Stimulated activated effector memory CD8-positive, alpha-beta T cell treated with anti-CD3 and anti-CD28 coated beads, Interleukin-12 subunit alpha, Interleukin-12 subunit beta, amount 100 ng/mL, for 72 hours (primary cell): ENCODE measurements around the gene PYGO2.

Experiments used
- ATAC-seq: fragments of 150-1000 bp; cut with Tn5 transposase; 2 replicates; pipeline ENCODE4 v1.10.0; 2021
- DNase-seq, 2 donors: peaks; one replicate each; pipeline ENCODE4 v3.0.0; 2021 to 2022; ENCODE audit warnings: low spot score in 2 of 2
- H3K27ac Mint-ChIP-seq: one replicate; pipeline ENCODE4 v1.8.0; 2022; ENCODE audit warnings: mild to moderate bottlenecking, mixed read lengths
- H3K36me3 Mint-ChIP-seq: one replicate; pipeline ENCODE4 v1.8.0; 2022; ENCODE audit warnings: mild to moderate bottlenecking, mixed read lengths
- H3K4me1 Mint-ChIP-seq: one replicate; pipeline ENCODE4 v1.8.0; 2022; ENCODE audit warnings: mixed read lengths
- H3K4me3 Mint-ChIP-seq: one replicate; pipeline ENCODE4 v1.8.0; 2022; ENCODE audit warnings: mild to moderate bottlenecking, mixed read lengths
- H3K9me3 Mint-ChIP-seq: one replicate; pipeline ENCODE4 v1.8.0; 2022; ENCODE audit warnings: mixed read lengths

Gene PYGO2

DNA sequence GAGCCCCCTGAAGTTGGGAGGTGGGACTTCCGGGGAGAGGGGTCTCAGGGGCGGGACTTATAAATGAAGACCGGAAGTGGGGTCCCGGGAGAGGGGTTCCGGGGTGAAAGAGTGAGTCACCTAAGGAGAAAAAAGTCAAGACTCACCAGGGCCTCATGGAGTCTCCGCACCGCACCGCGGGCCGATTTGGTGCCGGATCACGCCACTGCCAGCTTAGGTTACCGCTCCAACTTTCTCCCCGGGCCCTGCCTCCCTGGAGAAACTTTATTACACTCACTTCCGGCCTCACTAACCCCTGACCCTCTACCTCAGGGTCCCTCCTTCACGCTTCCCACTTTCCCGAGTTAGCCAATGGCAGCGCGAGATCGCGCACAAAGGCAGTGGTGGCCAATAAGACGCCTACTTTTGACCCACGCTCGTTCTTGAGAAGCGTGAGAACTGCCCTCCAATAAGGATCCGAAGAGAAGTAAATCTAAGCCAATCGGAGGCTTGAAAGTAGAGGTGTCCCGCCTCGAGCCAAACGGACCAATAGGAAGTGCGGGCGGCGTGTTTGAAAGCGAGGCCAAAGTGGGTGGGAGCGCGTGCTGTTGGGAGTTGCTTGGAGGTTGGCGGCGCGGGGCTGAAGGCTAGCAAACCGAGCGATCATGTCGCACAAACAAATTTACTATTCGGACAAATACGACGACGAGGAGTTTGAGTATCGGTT is 12.7 kb upstream of the PYGO2 start, which contains the start of gene CKS1B:
Gene CKS1B (plus strand): TSS at position 580 of the 706 bp plus-strand sequence. CDS start 65 bp downstream, at position 645.
- no peak within 1 kb of the TSS for H3K27ac Mint-ChIP-seq

DNA sequence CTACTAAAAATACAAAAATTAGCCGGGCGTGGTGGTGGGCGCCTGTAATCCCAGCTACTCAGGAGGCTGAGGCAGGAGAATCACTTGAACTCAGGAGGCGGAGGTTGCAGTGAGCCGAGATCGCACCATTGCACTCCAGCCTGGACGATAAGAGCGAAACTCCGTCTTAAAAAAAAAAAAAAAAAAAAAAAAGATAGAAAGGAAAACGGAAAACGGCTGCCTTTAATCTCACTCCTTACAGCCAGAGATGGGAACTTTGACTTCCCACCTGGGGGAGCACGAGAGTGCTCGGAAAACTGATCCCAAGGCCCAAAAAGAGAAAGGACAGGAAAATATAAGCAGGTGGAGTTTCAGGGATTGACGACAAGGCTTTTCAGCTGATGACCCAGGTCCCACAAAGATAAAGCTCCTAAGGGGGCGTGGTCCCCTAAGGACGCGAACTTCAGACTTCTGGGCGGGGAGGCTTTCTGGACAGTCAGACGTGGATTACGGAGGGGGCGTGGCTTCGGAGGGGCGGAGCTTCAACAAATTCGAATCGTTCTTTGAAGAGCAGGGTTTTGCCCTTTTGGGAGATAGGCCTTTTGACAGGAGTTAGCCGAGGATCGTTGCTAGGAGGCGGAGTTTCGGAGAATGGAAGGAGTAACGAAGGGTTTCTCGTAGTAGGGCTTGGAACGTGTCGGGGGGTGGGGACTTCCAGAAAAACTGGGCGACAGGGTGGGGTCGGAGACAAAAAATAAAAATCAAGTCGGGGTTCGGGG is 11.9 kb upstream of the PYGO2 start:
- no peak overlapping the region for H3K4me3 Mint-ChIP-seq
- peaks cover 46% of the 10 kb centered on the region for H3K4me1 Mint-ChIP-seq
- H3K36me3 Mint-ChIP-seq, result peaks cover 29% of the 10 kb centered on the region
- no peaks in the 10 kb centered on the region for H3K9me3 Mint-ChIP-seq
- H3K27ac Mint-ChIP-seq, result no peak overlapping the region
- DNase-seq (peak; percentile 86 to 98), ATAC-seq (peak; percentile 40)

More for the DNA sequence above, 12.7 kb upstream of the PYGO2 start, which contains the start of gene CKS1B:
- no peaks in the 10 kb centered on the region for H3K9me3 Mint-ChIP-seq
- H3K4me1 Mint-ChIP-seq, result peaks cover 39% of the 10 kb centered on the region
- DNase-seq (peak; percentile 85 to 97), ATAC-seq (peak; percentile 90)
- H3K36me3 Mint-ChIP-seq, result peaks cover 29% of the 10 kb centered on the region
- no peak within 1 kb of the TSS for H3K4me3 Mint-ChIP-seq

DNA sequence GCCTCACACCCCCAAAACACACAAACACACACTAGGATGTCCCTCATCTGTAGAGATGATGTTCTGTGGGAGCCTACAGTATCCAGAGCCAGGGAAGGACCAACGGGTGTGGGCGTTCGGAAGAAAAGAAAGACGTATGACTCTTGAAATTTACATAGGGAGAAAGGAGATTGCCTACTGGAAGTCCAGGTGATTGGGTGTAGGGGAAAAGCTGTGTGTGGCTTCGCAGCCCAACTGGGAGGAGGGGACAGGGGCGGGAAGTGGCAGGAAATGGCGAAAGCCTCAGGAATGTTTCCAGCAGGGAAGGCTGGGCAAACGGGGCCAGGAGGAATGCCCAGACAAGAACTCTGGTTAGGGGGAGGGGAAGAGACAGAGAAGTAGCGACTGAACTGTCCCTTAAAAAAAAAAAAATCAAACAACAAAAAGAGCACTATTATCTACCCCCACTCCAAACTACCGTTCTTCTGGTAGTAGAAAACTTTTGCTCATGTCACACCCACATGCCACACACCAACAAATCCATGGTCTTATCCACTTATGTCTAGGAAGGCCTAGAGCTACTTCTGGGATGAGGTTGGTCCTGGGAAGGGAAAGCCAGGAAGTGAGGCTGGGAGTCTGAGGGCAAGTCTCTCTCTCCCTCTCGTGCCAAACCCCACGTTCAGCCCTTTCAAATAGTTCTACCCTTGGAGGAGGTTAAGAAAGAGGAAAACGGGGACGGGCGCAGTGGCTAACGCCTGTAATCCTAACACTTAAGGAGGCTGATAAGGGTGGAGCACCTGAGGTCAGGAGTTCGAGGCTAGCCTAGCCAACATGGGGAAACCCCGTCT is 11.1 kb upstream of the PYGO2 start:
- DNase-seq (no peak), ATAC-seq (no peak)
- no peak overlapping the region for H3K4me3 Mint-ChIP-seq
- peaks cover 29% of the 10 kb centered on the region for H3K36me3 Mint-ChIP-seq
- peaks cover 51% of the 10 kb centered on the region for H3K4me1 Mint-ChIP-seq
- no peaks in the 10 kb centered on the region for H3K9me3 Mint-ChIP-seq
- no peak overlapping the region for H3K27ac Mint-ChIP-seq

DNA sequence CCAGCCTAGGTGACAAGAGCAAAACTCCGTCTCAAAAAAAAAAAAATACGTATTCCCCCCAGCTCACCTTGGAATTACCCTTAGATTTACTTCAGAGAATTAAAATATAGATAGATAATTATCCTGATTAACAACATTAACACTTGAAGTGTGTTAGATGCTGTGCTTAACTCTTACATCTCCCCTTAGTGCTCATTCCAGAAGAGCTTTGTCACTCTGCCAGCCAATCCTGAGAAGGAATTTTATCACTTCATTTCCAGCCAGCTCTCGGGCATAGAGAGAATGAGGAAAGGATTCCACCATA is 10.6 kb upstream of the PYGO2 start:
- no peak overlapping the region for H3K4me3 Mint-ChIP-seq

DNA sequence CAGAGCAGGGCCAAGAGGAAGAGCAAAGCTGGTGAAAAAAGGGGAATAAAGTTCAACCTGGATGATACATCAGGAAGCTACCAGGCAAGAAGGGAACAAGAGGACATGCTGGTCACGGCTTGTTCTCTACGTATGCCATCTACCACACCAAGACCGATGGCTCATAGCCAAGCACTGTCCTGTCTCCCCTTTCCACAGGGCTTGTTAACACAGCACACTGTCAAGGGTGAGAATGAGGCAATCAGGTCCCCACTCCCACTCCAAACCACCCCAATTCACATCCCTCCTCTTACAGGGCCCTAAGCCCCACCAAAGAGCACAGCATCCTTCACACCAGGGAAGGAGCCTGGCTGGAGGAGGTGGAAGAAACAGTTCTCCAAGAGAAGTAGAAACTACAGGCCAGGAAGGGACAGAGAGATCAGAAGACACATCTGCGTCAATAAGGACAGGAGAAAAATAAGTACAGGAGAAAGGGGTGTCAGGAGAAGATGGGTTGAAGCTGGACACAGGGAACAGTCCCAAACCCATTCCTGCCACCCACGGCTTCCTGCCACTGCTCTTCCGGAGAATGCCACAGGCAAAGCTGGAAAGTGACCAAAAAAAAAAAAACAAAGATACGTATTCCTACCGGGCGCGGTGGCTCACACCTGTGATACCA is 9.9 kb upstream of the PYGO2 start:
- H3K4me1 Mint-ChIP-seq, result peaks cover 51% of the 10 kb centered on the region
- peak overlapping the region; percentile 43 for H3K4me3 Mint-ChIP-seq
- H3K36me3 Mint-ChIP-seq, result peaks cover 39% of the 10 kb centered on the region
- DNase-seq, result peak in 1 of 2 donors; percentile 50
- ATAC-seq, result no peak
- H3K27ac Mint-ChIP-seq, result peak overlapping the region; percentile 93
- no peaks in the 10 kb centered on the region for H3K9me3 Mint-ChIP-seq

More for the DNA sequence above, 10.6 kb upstream of the PYGO2 start:
- no peaks in the 10 kb centered on the region for H3K9me3 Mint-ChIP-seq
- ATAC-seq (no peak), DNase-seq (no peak)
- no peak overlapping the region for H3K27ac Mint-ChIP-seq
- peaks cover 32% of the 10 kb centered on the region for H3K36me3 Mint-ChIP-seq
- peaks cover 51% of the 10 kb centered on the region for H3K4me1 Mint-ChIP-seq

DNA sequence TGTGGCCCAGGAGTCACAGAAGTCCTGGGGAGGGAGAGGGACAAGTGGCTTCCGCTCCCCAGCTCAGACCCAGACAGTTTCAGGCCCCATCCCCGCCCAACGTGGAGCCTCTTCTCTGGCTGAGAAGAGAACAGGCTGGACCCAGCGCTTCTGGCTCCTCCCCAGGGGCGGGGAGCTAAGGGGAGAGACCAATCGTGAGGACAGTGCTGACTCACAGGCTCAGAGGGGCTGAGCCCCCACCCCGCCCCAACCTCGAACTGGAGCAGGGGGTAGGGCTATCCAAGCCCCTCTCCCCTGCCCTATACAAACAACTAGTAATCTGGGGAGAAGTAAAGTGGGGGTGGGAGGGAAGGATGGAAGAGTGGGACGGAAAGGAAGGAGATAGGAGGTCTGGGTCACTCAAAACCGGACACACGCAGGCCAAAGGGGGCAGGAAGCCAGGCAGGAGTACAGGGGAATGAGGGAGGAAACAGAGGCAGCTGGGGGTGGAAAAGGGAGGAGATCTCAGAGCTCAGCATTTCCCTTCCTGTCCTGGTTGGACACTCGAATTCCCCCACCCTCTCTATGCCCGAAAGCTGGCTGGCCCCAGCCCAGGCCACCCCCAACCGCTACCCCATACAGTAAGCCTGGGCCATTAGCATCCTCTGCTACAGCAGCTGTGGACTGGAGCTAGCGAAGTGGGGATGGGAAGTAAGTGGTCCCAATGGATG is 9.2 kb upstream of the PYGO2 start, which contains the start of gene SHC1:
Gene SHC1 (minus strand): TSS at position 117 of the 710 bp plus-strand sequence. CDS start 221 bp downstream, outside the sequence.
- H3K4me3 Mint-ChIP-seq, result peak within 1 kb of the TSS; percentile 43
- ATAC-seq (no peak), DNase-seq (no peak)
- H3K9me3 Mint-ChIP-seq, result no peaks in the 10 kb centered on the region
- peaks cover 45% of the 10 kb centered on the region for H3K36me3 Mint-ChIP-seq
- H3K4me1 Mint-ChIP-seq, result peaks cover 51% of the 10 kb centered on the region
- peak within 1 kb of the TSS; percentile 93 for H3K27ac Mint-ChIP-seq

DNA sequence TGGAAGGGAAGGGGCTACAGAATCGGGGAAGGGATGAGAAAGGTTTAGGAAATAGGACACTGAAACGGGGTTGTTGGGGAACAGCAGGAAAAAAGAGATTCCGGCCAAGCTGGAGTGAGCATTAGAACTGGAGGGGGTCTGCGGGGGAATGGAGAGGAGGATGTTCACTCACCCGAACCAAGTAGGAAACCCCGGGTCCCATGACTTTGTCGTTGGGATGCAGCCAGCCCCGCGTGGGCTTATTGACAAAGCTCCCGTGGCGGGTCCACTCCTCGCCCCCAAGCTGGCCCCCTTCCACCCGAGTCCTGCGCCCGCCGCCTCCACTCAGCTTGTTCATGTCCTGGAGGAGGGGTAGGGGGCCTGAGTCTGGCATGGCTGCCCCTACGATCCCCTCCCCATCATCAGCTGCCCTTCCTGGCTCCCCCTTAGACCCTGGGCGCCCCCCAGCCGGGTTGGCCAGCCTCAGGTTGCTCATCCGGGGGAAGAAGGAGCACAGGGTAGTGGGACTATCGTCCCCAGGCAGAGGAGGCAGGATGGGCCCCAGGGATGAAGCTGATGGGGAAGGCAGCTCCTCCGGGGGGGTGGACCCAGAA is 8.4 kb upstream of the PYGO2 start:
- Mint-ChIP-seq H3K4me1 (peaks cover 59% of the 10 kb centered on the region), H3K4me3 (no peak overlapping the region), H3K27ac (peak overlapping the region; percentile 93), H3K9me3 (no peaks in the 10 kb centered on the region), H3K36me3 (peaks cover 54% of the 10 kb centered on the region)
- DNase-seq, result no peak
- no peak for ATAC-seq

DNA sequence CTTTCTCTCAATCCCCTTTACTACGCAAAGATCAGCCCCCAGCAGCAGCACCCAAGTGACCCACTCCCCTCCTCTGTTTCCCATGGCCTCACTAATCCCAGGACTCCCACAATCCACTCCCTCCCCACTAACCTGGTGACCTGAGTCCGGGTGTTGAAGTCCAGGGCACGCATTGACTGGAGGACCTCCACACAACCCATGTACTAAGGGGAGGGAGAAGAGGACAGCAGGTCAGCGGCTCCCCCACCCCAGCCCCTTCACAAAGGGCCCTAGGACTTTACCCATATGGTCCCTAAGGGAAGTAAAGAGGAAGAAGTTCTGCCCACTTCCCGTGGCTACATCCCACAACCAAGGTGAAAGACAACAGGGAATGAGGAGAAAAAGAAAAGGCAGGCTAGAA is 7.7 kb upstream of the PYGO2 start:
- H3K36me3 Mint-ChIP-seq, result peaks cover 59% of the 10 kb centered on the region
- no peak overlapping the region for H3K4me3 Mint-ChIP-seq
- H3K9me3 Mint-ChIP-seq, result no peaks in the 10 kb centered on the region
- no peak for ATAC-seq
- peaks cover 59% of the 10 kb centered on the region for H3K4me1 Mint-ChIP-seq
- DNase-seq, result no peak
- H3K27ac Mint-ChIP-seq, result peak overlapping the region; percentile 93

DNA sequence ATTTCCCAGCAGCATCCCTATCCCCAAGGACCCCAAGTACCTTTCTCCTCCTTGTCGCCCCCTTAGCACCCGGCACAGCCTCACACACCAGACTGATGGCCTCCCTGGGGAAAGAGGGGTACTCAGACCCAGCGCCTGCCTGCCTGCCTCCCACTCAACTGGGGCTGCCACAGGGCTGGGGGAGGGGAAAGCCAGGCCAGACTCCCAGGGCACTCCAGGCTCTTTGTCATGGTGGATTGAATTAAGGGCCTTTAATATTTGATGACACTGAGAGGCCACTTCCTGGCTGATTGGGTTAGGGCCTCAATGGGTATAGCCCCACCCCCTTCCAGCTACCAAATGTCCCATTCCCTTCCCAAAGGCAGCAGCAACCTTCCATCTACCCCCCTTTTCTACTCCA is 7.1 kb upstream of the PYGO2 start:
- peaks cover 62% of the 10 kb centered on the region for H3K36me3 Mint-ChIP-seq
- no peak for ATAC-seq
- H3K27ac Mint-ChIP-seq, result peak overlapping the region; percentile 93

DNA sequence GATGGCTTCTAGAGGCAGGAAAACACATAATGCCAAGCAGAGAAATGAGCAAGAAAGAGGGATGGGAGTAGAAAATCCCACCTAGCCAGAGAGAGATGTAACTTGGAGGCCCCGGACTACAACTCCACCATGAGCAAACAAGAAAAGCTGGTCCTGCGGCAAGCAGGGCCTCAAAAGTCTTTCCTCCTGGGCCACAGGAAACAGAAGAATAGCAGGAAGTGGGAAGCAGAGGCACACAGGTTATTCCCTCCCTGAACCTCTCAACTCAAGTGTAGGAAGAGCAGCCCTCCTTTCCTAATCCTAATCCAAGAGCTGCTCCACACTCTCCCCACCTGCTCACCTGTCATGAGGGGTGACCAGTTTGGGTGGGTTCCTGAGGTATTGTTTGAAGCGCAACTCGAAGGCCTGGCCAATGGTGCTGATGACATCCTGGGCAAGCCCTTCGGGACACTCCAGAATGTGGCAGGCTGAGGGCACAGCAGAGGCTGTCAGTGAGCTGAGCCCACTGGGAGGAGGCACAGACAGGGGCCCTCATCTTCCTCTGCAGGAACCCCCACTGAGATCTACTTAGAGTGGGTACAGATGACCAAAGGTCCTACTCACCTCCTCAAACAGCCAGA is 5.9 kb upstream of the PYGO2 start:
- Mint-ChIP-seq H3K4me1 (peaks cover 69% of the 10 kb centered on the region), H3K36me3 (peaks cover 75% of the 10 kb centered on the region), H3K4me3 (no peak overlapping the region), H3K9me3 (no peaks in the 10 kb centered on the region), H3K27ac (peak overlapping the region; percentile 93)
- no peak for DNase-seq
- no peak for ATAC-seq

More for the DNA sequence above, 7.1 kb upstream of the PYGO2 start:
- Mint-ChIP-seq H3K9me3 (no peaks in the 10 kb centered on the region), H3K4me3 (no peak overlapping the region), H3K4me1 (peaks cover 64% of the 10 kb centered on the region)
- DNase-seq, result no peak

DNA sequence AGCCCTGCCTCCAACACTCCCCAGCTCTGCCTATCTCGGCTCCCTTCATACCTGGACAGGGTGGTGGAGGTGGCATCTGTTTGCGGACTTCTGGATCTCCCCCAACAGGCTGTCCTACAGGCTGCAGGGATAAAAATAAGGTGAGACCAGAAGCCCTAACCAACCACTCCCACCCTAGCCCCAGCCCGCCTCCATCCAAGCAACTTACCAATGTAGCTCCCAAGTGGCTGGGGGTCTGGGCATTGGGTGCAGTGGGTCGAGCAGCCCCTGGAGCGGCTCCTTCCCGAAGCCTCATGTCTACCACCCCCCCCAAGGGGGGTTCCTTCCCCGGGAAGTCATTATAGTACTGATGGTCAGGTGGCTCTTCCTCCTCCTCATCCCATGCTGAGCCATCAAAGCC is 4.5 kb upstream of the PYGO2 start:
- H3K9me3 Mint-ChIP-seq, result no peaks in the 10 kb centered on the region
- no peak overlapping the region for H3K4me3 Mint-ChIP-seq
- ATAC-seq, result no peak
- H3K27ac Mint-ChIP-seq, result peak overlapping the region; percentile 52
- no peak for DNase-seq
- H3K36me3 Mint-ChIP-seq, result peaks cover 81% of the 10 kb centered on the region
- peaks cover 60% of the 10 kb centered on the region for H3K4me1 Mint-ChIP-seq

DNA sequence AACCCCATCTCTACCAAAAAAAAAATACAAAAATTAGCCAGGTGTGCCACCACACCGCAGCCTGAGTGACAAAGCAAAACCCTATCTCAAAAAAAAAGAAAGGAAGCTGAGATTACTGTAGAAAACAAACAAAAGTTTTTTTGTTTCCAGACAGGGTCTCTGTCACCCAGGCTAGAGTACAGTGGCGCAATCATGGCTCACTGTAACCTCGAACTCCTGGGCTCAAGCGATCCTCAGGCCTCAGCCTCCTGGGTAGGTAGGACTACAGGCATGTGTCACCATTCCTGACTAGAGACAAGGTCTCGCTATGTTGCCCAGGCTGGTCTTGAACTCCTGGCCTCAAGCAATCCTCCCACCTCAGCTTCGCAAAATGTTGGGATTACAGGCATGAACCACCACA is 2.8 kb upstream of the PYGO2 start:
- no peak for ATAC-seq
- no peak for DNase-seq
- Mint-ChIP-seq H3K9me3 (no peaks in the 10 kb centered on the region), H3K27ac (peak overlapping the region; percentile 30), H3K36me3 (peaks cover 82% of the 10 kb centered on the region), H3K4me3 (no peak overlapping the region), H3K4me1 (peaks cover 66% of the 10 kb centered on the region)

DNA sequence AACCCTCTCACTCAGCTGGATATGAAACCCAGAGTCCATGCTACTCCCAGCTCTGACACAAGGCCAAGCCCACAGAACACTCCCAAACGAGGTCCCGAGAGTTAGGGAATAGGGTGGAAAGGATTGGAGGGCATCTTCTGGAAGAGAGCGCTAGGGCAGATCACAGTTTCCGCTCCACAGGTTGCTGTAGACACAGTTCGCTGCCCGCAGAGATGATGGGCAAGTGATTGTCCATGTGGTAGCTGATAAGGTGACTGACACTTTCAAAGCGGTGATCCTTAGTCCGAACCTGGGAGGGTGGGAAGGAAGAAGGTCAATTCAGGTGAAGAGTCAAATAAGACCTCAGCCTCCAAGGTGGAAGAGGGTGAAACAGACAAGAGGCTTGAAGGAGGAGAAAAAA is 2.1 kb upstream of the PYGO2 start:
- peaks cover 81% of the 10 kb centered on the region for H3K36me3 Mint-ChIP-seq
- no peak for ATAC-seq
- H3K4me1 Mint-ChIP-seq, result peaks cover 60% of the 10 kb centered on the region

More for the DNA sequence above, 2.1 kb upstream of the PYGO2 start:
- Mint-ChIP-seq H3K4me3 (no peak overlapping the region), H3K9me3 (no peaks in the 10 kb centered on the region), H3K27ac (peak overlapping the region; percentile 30)
- no peak for DNase-seq
